Suprapubic skin (tissue), 3 donors: ENCODE results near the gene NOC3L.

Experiments used
- POLR2AphosphoS5 ChIP-seq, 3 donors: sonication (generic); formaldehyde crosslinking; IDR thresholded peaks; one replicate each; pipeline ENCODE4 v1.6.1; 2017; ENCODE audit warnings: antibody characterized with exemption in 3 of 3
- TF ChIP-seq, protein P1 (sequence below), 2 donors: fragments of 200-600 bp in 1 of 2; fragments of 450-650 bp in 1 of 2; sonication (generic) in 1 of 2; IDR thresholded peaks; one replicate each; pipeline ENCODE4 v1.5.1; 2016 to 2019; ENCODE audit warnings: antibody characterized with exemption in 2 of 2, mild to moderate bottlenecking in 1 of 2, moderate library complexity in 1 of 2

DNA sequence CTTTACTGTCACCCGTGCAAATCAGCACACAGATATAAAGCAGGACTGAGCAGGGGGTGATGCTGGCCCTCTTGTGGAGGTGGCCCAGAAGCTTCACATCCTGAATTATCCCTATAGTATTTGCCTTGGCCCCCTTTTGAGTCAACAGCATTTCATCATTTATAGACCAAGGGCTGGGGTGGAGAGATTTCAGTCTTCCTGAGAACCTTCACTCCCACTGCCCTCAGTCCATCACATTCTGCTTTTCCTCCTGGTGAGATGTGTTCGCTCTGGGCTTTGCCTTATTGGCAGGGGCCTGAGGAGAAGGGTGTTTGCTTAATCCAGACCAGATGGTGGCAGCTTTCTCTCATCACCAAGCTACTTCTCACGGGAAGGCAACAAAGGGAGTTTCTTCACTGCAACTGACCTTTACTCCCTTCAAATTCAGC lies 47.7 kb downstream of the NOC3L start:
- TF ChIP-seq, protein P1, sequence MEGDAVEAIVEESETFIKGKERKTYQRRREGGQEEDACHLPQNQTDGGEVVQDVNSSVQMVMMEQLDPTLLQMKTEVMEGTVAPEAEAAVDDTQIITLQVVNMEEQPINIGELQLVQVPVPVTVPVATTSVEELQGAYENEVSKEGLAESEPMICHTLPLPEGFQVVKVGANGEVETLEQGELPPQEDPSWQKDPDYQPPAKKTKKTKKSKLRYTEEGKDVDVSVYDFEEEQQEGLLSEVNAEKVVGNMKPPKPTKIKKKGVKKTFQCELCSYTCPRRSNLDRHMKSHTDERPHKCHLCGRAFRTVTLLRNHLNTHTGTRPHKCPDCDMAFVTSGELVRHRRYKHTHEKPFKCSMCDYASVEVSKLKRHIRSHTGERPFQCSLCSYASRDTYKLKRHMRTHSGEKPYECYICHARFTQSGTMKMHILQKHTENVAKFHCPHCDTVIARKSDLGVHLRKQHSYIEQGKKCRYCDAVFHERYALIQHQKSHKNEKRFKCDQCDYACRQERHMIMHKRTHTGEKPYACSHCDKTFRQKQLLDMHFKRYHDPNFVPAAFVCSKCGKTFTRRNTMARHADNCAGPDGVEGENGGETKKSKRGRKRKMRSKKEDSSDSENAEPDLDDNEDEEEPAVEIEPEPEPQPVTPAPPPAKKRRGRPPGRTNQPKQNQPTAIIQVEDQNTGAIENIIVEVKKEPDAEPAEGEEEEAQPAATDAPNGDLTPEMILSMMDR (IDR thresholded peaks at IDR 0.05), result no peak
- TF ChIP-seq POLR2AphosphoS5 (IDR thresholded peaks at IDR 0.05), result no peak
